GM19395 (cell line): ENCODE data around the gene TRMT44.
"Not testable (repeated sequence)": the region's sequence is repeated elsewhere in the genome, so short reads cannot be mapped to it uniquely, and the experiment has no call there.

ENCODE experiments used
- ATAC-seq: cut with Tn5 transposase; IDR thresholded peaks from one replicate; pipeline ENCODE4 v1.9.1; 2021; ENCODE audit warnings: mild to moderate bottlenecking, moderate library complexity; ENCODE audit not compliant: unreplicated experiment

Gene TRMT44

DNA sequence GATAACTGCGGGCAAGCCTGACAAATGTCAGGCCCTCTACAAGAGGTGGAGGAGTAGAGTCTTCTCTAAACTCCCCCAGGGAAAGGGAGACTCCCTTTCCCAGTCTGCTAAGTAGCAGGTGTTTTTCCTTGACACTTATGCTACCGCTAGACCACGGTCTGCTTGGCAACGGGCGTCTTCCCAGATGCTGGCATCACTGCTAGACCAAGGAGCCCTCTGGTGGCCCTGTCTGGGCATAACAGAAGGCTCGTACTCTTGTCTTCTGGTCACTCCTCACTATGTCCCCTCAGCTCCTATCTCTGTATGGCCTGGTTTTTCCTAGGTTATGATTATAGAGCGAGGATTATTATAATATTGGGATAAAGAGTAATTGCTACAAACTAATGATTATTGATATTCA, 33.7 kb upstream of the TRMT44 start:
- ATAC-seq: not testable (repeated sequence)

DNA sequence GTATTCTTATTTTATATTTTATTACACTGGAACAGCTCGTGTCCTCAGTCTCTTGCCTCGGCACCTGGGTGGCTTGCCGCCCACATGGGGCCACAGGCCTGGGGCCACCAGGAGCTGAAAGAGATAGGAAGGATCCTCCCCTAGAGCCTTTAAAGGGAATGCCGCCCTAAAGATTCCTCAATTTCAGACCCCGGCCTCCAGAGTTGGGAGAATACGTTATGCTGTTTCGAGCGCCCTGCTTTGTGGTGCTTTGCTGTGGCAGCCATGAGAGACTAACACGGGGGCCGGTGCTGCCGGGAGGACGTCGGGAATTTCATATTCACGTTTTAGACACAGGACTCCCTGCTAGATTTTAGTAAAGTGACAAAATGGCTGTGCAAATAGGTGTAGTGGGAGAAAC, 33.3 kb upstream of the TRMT44 start:
- ATAC-seq: no peak

DNA sequence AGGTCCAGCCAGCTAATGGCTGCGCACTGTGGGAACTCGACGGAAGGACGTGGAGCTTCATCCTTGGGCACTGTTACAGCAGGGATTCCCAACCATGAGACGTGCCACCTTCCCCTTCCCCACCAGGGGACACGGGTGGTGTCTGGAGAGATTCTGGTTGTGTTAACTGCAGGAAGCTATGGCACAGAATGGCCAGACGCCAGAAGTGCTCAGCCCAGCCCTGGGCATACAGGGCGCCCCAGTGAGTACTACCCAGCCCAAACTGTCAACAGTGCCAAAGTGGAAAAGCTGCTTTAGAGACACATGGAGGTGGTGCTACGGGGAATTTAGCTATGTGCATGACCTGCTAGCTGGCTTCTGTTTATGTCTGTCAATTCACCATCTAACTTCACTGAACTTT, 32.8 kb upstream of the TRMT44 start:
- ATAC-seq: no peak

DNA sequence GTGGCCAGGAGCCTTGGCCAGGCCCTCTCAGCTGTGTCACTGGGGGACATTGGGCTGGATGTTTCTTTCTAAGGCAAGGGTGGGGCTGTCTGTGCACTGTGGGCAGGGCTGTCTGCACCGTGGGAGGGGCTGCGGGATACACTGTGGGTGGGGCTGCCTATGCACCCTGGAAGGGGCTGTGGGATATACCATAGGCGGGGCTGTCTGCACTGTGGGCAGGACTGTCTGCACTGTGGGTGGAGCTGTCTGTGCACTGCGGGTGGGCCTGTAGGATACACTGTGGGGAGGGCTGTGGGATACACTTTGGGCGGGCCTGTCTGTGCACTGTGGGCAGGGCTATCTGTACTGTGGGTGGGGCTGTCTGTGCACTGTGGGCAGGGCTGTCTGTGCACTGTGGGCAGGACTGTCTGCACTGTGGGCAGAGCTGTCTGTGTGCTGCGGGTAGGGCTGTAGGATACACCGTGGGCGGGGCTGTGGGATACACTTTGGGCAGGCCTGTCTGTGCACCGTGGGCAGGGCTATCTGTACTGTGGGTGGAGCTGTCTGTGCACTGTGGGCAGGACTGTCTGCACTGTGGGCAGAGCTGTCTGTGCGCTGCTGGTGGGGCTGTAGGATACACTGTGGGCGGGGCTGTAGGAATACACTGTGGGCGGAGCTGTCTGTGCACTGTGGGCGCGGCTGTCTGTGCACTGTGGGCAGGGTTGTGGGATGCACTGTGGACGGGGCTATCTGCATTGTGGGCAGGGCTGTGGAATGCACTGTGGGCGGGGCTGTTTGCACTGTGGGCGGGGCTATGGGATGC, 31.1 kb upstream of the TRMT44 start:
- ATAC-seq: no peak

DNA sequence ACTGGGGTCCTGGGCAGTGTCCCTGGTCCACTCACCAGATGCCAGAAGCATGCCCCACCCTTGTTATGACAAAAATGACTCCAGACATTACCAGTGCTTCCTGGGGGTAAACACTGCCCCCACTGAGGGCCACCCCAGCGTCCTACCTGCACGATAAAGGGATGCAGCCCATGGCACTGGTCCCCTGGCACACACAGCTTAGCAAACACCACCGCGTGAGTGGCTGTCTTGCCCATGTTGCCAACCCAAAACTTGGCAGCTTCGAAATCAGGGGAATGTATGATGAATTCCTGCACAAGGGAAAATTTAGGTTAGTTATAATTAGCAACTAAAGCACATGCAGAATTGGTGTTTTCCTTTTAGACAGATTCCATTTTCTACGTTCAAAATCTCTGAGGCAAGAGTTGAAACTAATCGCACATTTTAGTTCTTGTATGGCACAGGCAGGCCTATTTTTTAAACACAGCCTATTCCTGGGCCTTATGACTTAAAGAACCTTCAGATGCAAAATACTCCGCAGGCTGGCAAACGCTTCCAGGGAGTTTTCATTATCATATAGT, 30.4 kb upstream of the TRMT44 start:
- ATAC-seq: no peak

DNA sequence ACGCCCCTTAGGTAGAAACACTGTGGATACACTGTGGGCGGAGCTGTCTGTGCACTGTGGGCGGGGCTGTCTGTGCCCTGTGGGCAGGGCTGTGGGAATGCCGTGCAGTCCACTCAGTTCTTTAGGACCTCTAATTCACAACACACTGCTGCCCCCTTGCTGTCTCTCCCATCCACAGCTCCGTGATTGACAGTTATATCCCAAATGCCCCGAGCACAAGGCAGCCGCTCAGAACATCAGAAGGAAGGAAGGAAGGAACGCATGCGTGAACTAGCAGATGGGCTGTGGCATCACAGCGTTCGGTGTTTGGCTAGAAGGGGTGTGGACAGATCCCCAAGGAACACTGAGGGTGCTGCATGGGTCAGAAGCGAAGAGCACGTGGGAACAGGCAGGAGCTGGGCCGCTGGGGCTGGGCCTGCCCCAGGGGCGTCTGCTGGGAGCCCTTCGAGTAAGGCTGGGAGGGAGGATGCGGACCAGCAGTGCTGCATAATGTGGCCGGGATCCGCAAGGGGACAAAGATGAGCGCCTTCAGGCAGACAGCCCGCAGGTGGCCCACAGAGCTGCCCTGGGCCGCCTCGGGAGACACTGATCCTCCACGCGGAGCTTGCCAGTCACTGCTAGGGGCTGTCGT, 29.8 kb upstream of the TRMT44 start:
- ATAC-seq: no peak

DNA sequence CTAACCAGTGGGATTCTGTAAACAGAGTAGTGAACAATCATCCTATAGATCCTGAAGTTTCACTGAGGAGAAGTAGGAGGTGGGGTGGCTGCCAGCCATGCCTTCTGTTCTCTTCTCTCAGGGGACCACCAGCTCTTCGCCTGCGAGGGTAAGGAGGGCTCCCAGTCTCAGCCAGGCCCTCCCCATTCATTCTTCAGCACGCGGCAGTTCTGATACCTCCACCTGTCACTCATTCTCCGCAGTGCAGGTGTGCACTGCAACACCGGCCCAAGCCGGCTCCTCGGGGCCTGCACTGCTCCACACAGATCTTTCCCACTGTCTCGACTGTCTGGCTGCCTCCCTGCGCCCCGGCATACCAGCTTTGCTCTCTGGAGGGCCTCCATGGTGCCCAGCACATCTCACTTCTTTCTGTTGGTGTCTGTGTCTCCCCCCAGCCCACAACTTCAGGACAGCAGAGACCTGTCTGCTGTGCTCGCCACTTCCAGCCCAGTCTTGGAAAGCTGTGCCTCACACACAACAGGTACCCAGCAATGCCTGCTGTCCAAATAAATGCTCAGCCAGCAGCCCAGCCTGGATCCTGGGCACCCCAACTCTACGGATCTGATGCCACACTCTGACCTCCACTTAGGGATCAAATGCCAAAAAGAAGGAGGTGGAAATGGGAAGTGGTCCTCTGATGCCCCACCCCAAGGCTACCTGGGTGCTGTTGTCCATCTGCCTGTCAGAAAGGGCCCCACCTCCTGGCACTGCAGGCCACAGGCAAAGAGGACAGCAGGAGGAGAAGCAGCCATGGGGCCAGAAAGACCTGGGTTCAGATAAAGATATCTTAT, 29.0 kb upstream of the TRMT44 start:
- ATAC-seq: no peak

DNA sequence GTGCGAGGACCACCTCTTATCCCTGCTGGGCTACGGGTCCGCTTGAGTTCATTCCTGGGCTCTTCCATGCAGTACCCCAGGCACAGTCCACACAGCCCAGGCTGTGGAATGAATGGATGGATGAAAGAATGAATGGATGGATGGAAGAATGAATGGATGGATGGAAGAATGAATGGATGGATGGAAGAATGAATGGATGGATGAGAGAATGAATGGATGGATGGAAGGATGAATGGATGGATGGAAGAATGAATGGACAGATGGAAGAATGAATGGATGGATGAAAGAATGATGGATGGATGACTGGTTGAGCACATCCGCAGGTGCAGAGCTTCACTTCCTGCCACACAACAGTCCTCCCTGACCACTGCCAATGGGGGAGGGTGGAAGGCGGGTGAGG, 28.3 kb upstream of the TRMT44 start:
- no peak for ATAC-seq

DNA sequence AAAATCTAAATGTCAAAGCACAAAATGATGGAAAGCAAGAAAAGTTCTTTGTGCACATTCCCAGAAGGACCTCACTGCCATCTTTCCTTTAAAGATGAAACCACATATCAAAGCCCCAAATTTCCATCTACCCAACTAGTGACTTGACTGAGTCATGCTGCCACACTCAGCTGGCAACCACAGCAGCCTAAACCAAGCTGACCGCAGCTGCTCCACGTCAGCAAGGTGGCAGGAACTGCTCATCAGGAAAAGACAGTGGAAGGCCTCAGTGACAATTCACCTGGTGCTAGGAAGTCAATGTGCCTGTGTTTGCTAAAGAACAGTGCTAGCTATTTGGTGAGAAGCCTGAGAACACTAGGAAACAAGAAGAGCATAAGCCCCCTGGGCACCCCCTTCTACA, 26.2 kb upstream of the TRMT44 start:
- ATAC-seq: no peak

DNA sequence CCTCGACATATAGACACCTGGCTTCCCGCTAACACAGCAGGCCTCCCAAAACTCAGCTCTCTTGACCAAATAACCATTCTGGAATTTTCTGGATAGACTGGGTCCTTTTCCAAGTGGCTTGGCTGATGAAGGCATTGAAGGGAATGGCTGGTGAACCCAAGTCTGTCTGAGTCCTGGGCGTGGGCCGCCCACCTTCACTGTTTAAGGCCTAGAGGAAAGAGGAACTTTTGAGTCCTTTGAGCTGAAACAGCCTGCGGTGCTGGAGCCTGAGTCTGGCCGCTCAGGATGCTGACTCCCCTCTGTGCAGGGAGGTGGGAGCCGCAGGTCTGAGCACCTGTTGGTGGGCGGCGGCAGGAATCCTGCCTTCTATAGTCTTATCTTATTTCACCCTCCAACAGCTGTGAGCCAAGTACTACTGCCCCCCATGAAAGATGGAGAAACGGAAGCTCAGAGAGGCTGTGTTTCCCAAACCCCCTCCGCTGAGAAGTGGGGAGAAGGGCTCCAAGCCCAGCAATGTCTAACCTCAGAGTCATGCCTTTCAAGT, 23.4 kb upstream of the TRMT44 start:
- ATAC-seq: no peak

DNA sequence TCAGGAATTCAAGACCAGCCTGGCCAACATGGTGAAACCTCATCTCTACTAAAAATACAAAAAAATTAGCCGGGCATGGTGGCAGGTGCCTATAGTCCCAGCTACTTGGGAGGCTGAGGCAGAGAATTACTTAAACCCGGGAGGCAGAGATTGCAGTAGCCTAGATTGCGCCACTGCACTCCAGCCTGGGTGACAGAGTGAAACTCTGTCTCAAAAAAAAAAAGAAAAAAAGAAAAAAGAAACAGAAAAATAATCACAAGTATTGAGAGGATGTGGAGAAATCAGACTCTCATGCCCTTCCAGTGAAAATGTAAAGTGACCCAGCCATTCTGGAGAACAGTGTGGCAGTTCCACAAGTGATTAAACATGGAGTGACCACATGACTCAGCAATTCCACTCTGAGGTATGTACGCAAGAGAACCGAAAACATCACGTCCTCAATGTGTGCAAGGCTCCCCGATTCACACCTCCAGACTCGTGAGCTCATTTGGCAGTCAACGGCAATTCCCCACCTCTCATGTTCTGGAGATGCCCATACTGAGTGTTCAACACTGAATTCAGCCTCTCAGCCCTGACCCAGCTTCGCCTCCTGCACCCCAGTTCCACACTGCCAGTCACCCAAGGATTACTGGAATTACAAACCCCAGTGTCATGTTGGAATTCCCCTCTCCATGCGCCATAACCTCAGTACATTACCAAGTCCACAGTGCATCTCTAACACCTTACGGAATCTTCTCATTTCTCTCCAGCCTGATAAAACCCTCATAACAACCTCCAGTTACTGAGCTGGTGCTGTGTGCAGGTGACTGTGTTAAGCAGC, 21.1 kb upstream of the TRMT44 start:
- peak; percentile 80 for ATAC-seq

DNA sequence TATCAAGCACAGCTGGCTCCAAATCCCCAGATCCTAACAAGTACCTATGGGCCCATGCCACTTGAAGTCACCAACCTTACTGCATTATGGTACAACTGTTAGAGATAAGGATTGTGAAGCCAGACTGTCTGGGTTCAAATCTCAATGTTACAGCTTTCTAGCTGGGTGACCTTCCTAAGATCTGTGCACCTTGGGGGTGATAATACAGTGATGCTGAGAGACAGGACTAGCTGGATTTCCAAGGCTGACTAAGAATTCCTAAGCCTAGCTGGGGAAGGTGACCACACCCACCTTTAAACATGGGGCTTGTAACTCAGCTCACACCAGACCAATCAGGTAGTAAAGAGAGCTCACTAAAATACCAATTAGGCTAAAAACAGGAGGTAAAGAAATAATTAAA, 20.4 kb upstream of the TRMT44 start:
- ATAC-seq: not testable (repeated sequence)

DNA sequence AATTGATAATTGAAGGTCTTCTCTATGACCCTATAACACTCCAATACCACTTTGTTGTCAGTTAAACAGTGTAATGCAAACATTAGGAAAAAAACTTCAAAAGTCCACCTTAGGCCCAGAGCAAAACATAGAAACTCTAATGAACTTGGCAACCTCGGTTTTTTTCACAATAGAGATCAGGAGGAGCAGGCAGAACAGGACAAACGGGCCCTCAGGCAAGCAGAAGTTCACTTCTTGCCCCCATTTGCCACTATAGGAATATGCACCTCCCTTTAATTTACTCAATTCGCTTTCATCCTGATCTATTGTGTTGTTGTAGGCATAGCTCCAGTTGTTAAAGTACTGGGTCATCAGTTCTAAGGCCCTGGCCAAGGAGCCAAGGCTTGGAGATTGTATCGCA, 18.2 kb upstream of the TRMT44 start:
- ATAC-seq: no peak

DNA sequence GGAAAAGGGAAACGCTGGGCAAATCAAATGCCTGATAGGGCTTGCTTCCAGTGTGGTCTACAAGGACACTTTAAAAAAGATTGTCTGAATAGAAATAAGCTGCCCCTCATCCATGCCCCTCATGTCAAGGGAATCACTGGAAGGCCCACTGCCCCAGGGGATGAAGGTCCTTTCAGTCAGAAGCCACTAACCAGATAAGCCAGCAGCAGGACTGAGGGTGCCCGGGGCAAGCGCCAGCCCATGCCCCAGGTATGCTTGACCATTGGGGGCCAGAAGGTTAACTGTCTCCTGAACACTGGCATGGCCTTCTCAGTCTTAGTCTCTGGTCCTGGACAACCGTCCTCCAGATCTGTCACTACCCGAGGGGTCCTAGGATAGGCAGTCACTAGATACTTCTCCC, 17.8 kb upstream of the TRMT44 start:
- no peak for ATAC-seq

DNA sequence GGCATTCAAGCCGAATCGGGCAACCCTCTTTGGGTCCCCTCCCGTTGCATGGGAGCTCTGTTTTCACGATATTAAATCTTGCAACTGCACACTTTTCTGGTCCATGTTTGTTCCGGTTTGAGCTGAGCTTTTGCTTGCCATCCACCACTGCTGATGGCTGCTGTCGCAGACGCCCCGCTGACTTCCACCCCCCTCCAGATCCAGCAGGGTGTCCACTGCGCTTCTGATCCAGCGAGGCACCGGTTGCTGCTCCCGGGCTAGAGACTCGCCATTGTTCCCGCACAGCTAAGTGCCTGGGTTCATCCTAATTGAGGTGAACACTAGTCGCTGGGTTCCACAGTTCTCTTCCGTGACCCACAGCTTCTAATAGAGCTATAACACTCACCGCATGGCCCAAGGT, 13.3 kb upstream of the TRMT44 start:
- no peak for ATAC-seq

DNA sequence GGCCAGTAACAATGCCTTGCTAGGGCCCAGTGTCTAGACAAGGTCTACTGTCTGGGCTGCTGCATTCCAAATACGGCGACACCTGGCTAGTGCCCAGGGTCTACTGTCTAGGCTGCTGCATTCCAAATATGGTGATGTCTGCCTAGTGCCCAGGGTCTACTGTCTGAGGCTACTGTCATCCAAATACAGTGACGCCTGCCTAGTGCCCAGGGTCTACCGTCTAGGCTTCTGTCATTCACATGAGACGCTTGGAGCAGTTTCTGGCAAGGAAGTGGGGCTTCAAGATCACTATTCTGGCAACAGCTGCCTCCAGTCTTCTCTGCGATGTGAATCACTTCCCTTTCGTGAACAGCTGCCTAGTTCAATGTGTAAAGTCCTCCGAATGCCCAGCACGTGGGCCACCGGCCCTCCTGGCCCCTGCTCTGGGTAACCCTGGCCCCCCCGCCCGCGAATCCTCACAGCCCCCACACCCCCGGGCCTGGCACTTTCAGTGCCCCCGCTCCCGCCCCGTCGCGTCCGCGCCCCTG, 12.8 kb upstream of the TRMT44 start:
- ATAC-seq: peak; percentile 72

DNA sequence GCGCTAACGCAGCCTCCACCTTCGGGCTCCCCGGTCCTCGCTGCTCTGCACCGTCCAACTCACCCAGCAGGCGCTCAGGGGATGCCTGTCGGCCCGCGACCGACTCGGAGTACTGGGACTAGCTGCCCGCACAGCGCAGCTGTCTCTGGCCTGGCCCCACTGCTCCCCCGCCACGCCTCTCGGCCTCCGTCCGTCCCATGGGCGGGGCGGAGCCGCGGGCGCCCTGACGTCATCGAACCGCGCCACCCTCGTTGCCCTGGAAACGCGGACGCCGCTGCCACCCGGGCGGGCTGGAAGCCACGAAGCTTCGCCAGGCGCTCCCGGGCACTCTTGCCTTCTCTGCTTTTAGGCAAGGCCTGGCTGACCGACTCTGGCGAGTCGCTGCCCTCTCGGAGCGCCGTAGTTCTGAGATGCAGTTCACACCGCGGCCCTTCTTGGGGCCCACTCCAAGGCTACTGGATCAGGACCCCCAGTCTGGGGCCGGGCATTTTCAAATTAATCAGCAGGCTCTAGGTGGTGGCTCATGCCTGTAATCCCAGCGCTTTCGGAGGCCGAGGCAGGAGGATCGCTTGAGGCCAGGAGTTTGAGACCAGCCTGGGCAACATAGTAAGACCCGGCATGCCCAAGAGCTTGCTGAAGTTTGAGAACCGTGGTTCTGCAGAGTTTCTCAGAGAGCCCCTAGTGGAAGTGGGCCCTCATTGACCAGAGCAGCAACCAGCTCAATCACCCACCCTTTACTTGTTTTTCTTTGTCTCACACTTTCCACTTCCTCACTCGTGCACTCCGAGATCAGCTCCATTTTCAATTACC, 12.1 kb upstream of the TRMT44 start:
- ATAC-seq: peak; percentile 91

DNA sequence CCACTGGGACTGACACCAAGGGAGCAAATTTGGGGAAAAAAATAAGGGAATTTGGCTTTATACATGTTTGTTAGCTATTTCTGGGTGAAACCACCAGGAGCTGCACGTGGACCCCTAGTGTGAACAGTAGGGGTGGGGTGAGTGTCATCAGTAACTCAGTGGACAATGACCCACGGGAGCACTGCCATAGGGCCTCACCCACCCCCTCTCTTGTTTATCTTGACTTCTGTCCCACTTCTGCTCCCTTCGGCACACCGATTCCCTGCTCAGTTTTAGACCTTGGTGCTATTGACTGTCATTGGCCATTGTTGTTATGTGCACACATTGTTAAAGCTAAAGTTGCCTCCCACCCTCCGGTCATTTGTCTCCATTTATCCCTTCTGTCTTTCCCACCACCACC, 9.0 kb upstream of the TRMT44 start:
- ATAC-seq: no peak

DNA sequence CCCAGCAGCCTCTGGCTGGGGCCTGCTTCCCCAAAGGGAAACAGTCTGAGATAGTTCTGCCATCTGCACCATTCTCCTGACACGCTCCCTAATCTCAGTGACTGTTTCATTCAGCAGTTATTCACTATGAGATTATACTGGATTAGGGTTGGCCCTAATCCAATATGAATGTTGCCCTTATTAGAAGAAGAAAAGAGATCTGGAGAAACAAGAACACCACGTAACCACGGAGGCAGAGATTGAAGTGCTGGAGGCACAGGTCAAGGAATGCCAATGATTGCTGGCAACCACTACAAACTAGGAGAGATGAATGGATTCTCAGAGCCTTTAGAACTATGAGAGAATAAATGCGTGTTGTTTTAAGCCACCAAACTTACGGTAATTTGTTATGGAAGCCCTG, 7.4 kb upstream of the TRMT44 start:
- no peak for ATAC-seq
